GM18951 (cell line): ENCODE measurements around the gene GLI1.
"Not testable (repeated sequence)": the region's sequence is repeated elsewhere in the genome, so short reads cannot be mapped to it uniquely, and the experiment has no call there.

Experiments
- POLR2A ChIP-seq: IDR thresholded peaks from 4 replicates; pipeline ENCODE4 v1.6.1; 2011; ENCODE audit warnings: mild to moderate bottlenecking; ENCODE audit not compliant: insufficient read length, insufficient read depth; ENCODE audit errors: extremely low read depth
- in situ Hi-C: fragments of 300-500 bp; cut with MboI; formaldehyde crosslinking; loops from one replicate; pipeline ENCODE4 v1.12.0; 2022; ENCODE audit warnings: low sequenced_read_pairs, mixed read lengths, inconsistent platforms; ENCODE audit not compliant: unreplicated experiment

The GLI1 gene

GRCh38 chr12:57459750-57460467 is at the start of gene GLI1:
GLI1 (plus strand) TSS chr12:57459785; CDS start chr12:57463692, 3,907 bp downstream.
- in situ Hi-C loops = no loop called here
- no peak for TF ChIP-seq POLR2A

DNA sequence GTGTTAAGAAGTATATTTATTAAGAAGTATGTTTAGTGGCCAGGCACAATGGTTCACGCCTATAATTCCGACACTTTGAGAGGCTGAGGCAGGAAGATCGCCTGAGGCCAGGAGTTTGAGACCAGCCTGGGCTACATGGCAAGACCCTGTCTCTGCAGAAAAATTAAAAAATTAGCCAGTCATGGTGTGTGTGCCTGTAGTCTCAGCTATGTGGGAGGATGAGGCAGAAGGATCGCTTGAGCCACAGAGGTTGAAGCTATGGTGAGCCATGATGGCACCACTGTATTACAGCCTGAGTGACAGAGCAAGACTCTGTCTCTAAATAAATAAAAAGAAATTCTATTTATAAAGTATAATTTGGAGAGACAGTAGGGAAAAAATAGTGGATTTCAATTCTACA is 49.1 kb upstream of the GLI1 start:
- in situ Hi-C loops = no loop called here
- no peak for TF ChIP-seq POLR2A

DNA sequence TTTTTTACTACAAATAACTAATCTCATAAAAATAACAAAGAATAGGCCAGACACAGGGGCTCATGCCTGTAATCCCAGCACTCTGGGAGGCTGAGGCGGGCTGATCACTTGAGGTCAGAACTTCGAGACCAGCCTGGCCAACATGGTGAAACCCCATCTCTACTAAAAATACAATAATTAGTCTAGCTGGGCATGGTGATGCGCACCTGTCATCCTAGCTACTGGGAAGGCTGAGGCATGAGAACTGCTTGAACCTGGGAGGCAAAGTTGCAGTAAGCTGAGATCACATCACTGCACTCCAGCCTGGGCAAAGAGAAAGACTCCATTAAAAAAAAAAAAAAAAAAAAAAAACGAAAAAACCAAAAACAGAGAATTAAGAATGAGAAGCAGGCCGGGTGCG is 45.4 kb upstream of the GLI1 start:
- in situ Hi-C loops = not testable (repeated sequence)

GRCh38 chr12:57415088-57415487 is 44.5 kb upstream of the GLI1 start:
- no peak for TF ChIP-seq POLR2A
- in situ Hi-C loops = no loop called here

- TF ChIP-seq POLR2A = no peak
- in situ Hi-C loops = no loop called here
These were observed 43.3 kb upstream of the GLI1 start for GRCh38 chr12:57416039-57416996.

GRCh38 chr12:57418255-57418654 is 41.3 kb upstream of the GLI1 start:
- no peak for TF ChIP-seq POLR2A
- in situ Hi-C loops = no loop called here

DNA sequence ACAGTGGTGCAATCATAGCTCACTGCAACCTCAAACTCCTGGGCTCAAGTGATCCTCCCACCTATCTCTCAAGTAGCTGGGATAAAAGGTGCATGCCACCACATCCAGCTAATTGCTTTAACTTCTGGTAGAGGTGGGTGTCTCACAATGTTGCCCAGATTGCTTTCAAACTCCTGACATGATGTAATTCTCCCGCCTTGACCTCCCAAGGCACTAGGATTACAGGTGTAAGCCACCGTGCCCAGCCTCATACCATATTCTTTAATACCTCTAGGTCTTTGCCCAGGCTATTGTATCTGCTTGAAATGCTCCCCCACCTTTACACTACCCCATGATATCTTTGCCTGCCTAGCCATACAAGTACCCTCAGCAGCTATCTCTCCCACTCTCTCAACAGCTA is 40.1 kb upstream of the GLI1 start:
- in situ Hi-C loops = no loop called here
- TF ChIP-seq POLR2A = no peak

DNA sequence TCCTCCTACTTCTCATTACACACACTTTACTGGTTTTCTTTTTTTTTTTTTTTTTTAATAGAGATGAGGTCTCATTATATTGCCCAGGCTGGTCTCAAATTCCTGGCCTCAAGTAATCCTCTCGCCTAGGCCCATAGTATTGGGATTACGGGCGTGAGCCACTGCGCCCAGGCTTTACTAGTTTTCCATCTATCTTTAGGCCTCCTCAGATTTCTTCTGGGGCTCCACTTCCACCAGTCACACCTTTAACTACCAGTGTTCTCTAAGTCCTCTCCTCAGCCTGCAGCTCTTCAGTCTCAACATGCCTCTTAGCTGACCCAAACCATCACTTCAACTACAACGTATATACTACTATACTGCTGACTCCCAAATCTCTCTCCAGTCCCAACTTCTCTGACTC is 39.1 kb upstream of the GLI1 start:
- TF ChIP-seq POLR2A = no peak
- in situ Hi-C loops = no loop called here

DNA sequence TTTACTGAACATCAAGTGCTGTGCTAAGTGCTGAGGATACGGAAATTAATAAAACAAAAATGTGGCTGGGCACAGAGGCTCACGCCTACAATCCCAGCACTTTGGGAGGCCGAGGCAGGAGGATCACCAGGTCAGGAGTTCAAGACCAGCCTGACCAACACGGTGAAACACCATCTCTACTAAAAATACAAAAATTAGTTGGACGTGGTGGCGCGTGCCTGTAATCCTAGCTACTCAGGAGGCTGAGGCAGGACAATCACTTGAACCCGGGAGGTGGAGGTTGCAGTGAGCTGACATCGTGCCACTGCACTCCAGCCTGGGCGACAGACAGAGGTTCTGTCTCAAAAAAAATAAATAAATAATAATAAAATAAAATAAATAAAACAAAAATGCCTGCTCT is 32.6 kb upstream of the GLI1 start:
- in situ Hi-C loops = not testable (repeated sequence)

- TF ChIP-seq POLR2A = no peak
These were observed 30.6 kb upstream of the GLI1 start for GRCh38 chr12:57428965-57429364.

GRCh38 chr12:57429473-57430111 is 30.0 kb upstream of the GLI1 start:
- in situ Hi-C loops = no loop called here
- no peak for TF ChIP-seq POLR2A

More at GRCh38 chr12:57428965-57429364, 30.6 kb upstream of the GLI1 start:
- in situ Hi-C loops = no loop called here

- no peak for TF ChIP-seq POLR2A
- in situ Hi-C loops = no loop called here
These were observed 29.3 kb upstream of the GLI1 start for GRCh38 chr12:57430112-57430930.
